HepG2 (cell line): Measurements from ENCODE around the gene CARS2. TPM values are rescaled to one million over a fixed set of nuclear protein-coding genes. Genes with fewer than 3 reads are reported as not detected.

Experiments
- CBX1 ChIP-seq: IDR thresholded peaks from one replicate; pipeline ENCODE4 v1.6.1; 2016; ENCODE audit warnings: antibody characterized with exemption, low read depth
- GATAD2A ChIP-seq: IDR thresholded peaks from 2 replicates; pipeline ENCODE4 v1.6.1; 2016
- HDAC2 ChIP-seq: sonication (generic); formaldehyde crosslinking; IDR thresholded peaks from 2 replicates; pipeline ENCODE4 v1.4.0; 2020; ENCODE audit warnings: missing genetic modification reagents
- HNRNPL ChIP-seq: fragments of 200-400 bp; formaldehyde crosslinking; IDR thresholded peaks from 2 replicates; pipeline ENCODE4 v1.6.1; 2017; ENCODE audit warnings: mild to moderate bottlenecking, low read depth, low read length
- MTF1 ChIP-seq: sonication (generic); formaldehyde crosslinking; IDR thresholded peaks from 2 replicates; pipeline ENCODE4 v1.5.0; 2020; ENCODE audit warnings: missing genetic modification reagents
- RAD21 ChIP-seq: fragments of 450-650 bp; formaldehyde crosslinking; IDR thresholded peaks from 2 replicates; pipeline ENCODE4 v1.5.0; 2020; ENCODE audit warnings: mild to moderate bottlenecking
- REL ChIP-seq: sonication (generic); formaldehyde crosslinking; conservative IDR thresholded peaks from 2 replicates; pipeline ENCODE4 v1.8.0; 2022; ENCODE audit warnings: mild to moderate bottlenecking, missing genetic modification reagents, moderate library complexity
- SMC3 ChIP-seq: IDR thresholded peaks from 2 replicates; pipeline ENCODE4 v1.6.1; 2011; ENCODE audit warnings: low read length, improper control_type of control experiment
- STAT5B ChIP-seq: sonication (generic); formaldehyde crosslinking; IDR thresholded peaks from 2 replicates; pipeline ENCODE4 v1.4.0; 2020; ENCODE audit warnings: missing genetic modification reagents
- TEAD3 ChIP-seq: optimal IDR thresholded peaks from 2 replicates; pipeline ENCODE3; 2016; ENCODE audit warnings: borderline replicate concordance
- ZNF180 ChIP-seq: sonication (generic); formaldehyde crosslinking; IDR thresholded peaks from 2 replicates; pipeline ENCODE4 v1.4.0; 2020; ENCODE audit warnings: low read depth, missing genetic modification reagents, borderline replicate concordance
- ZNF251 ChIP-seq: sonication (generic); formaldehyde crosslinking; IDR thresholded peaks from 2 replicates; pipeline ENCODE4 v1.9.0; 2021; ENCODE audit warnings: mild to moderate bottlenecking, missing genetic modification reagents
- ZNF253 ChIP-seq: sonication (generic); formaldehyde crosslinking; IDR thresholded peaks from 2 replicates; pipeline ENCODE4 v1.8.0; 2022; ENCODE audit warnings: mild to moderate bottlenecking, missing genetic modification reagents, borderline replicate concordance
- ZNF276 ChIP-seq: sonication (generic); formaldehyde crosslinking; IDR thresholded peaks from 2 replicates; pipeline ENCODE4 v1.4.0; 2020; ENCODE audit warnings: mild to moderate bottlenecking, low read depth, missing genetic modification reagents
- ZNF563 ChIP-seq: sonication (generic); formaldehyde crosslinking; IDR thresholded peaks from 2 replicates; pipeline ENCODE4 v1.8.0; 2022; ENCODE audit warnings: mild to moderate bottlenecking, moderate library complexity, missing genetic modification reagents
- ZNF574 ChIP-seq: sonication (generic); formaldehyde crosslinking; IDR thresholded peaks from 2 replicates; pipeline ENCODE4 v1.4.0; 2020; ENCODE audit warnings: missing genetic modification reagents
- ZNF775 ChIP-seq: sonication (generic); formaldehyde crosslinking; IDR thresholded peaks from 2 replicates; pipeline ENCODE4 v1.4.0; 2020; ENCODE audit warnings: missing genetic modification reagents, mild to moderate bottlenecking, moderate library complexity, borderline replicate concordance
- polyA plus RNA-seq, 8 experiments: library from polyadenylated mRNA; depleted of rRNA in 3 of 8; stranded (reverse) in 7 of 8; unstranded in 1 of 8; fragments of >200 nt; fragmentation: Illumina TruSeq in 4 of 8; extraction: Trizol in 4 of 8; gene quantifications; 2 replicates each; pipeline versions ENCODE4 v1.2.1 to v1.2.3, GENCODE V29; 2011 to 2016; ENCODE audit warnings: low read depth in 4 of 8, missing spikeins in 1 of 8, mixed read lengths in 1 of 8; ENCODE audit not compliant: insufficient read depth in 1 of 8
- total RNA-seq, 5 experiments: library from RNA; depleted of rRNA; stranded (reverse); fragments of >200 nt; fragmentation: Illumina TruSeq; extraction: Trizol; gene quantifications; 2 replicates each; pipeline ENCODE4 v1.2.3, GENCODE V29; 2016; ENCODE audit warnings: low read depth in 1 of 5
- TF ChIP-seq, protein P1 (sequence below): sonication (generic); formaldehyde crosslinking; IDR thresholded peaks from 2 replicates; pipeline ENCODE4 v1.5.1; 2020; ENCODE audit warnings: mild to moderate bottlenecking, missing genetic modification reagents
- TF ChIP-seq, protein P2 (sequence below): sonication (generic); formaldehyde crosslinking; IDR thresholded peaks from 2 replicates; pipeline ENCODE4 v1.8.0; 2022; ENCODE audit warnings: missing genetic modification reagents, mild to moderate bottlenecking, inconsistent platforms, borderline replicate concordance
- TF ChIP-seq, protein P3 (sequence below): sonication (generic); formaldehyde crosslinking; IDR thresholded peaks from 2 replicates; pipeline ENCODE4 v1.4.0; 2020; ENCODE audit warnings: missing genetic modification reagents

CARS2 gene
- total and polyA plus RNA-seq, 2 of the 13 experiments (the other 11 are each of a cell fraction or from before 2014, with no cell fraction given), result 41.1 to 59.3 TPM

GRCh38 chr13:110684388-110685056, 21.4 kb downstream of the CARS2 start (continued):
- 0 out of 2 replicates have a peak, but pooled peaks have one; percentile 12 for TF ChIP-seq SMC3
- no peak for TF ChIP-seq STAT5B
- no peak for TF ChIP-seq CBX1
- no peak for TF ChIP-seq REL
- no peak for TF ChIP-seq ZNF276
- TF ChIP-seq MTF1, result no peak
- TF ChIP-seq, protein P1, sequence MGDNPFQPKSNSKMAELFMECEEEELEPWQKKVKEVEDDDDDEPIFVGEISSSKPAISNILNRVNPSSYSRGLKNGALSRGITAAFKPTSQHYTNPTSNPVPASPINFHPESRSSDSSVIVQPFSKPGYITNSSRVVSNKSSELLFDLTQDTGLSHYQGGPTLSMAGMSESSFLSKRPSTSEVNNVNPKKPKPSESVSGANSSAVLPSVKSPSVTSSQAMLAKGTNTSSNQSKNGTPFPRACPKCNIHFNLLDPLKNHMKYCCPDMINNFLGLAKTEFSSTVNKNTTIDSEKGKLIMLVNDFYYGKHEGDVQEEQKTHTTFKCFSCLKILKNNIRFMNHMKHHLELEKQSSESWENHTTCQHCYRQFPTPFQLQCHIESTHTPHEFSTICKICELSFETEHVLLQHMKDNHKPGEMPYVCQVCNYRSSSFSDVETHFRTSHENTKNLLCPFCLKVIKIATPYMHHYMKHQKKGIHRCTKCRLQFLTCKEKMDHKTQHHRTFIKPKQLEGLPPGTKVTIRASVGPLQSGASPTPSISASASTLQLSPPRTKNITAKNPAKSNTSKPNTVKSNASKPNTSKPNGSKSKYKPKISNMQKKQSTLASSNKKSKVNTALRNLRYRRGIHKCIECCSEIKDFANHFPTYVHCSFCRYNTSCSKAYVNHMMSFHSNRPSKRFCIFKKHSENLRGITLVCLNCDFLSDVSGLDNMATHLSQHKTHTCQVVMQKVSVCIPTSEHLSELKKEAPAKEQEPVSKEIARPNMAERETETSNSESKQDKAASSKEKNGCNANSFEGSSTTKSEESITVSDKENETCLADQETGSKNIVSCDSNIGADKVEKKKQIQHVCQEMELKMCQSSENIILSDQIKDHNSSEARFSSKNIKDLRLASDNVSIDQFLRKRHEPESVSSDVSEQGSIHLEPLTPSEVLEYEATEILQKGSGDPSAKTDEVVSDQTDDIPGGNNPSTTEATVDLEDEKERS (CRISPR knock-in tag), result 0 out of 2 replicates have a peak, but pooled peaks have one; percentile 5
- peak; percentile 61 for TF ChIP-seq GATAD2A (CRISPR knock-in tag)
- peak; percentile 77 for TF ChIP-seq ZNF574 (CRISPR knock-in tag)
- TF ChIP-seq, protein P2, sequence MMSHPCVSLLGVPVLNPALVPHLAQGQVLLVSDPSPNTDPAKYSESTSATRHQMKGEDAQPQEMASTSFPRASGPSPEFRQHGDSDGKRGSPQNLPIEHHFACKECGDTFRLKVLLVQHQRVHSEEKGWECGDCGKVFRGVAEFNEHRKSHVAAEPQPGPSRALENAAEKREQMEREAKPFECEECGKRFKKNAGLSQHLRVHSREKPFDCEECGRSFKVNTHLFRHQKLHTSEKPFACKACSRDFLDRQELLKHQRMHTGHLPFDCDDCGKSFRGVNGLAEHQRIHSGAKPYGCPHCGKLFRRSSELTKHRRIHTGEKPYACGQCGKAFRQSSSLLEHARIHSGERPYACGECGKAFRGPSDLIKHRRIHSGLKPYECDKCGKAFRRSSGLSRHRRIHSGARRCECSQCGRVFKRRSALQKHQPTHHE (CRISPR knock-in tag), result no peak
- TF ChIP-seq RAD21 (CRISPR knock-in tag), result 0 out of 2 replicates have a peak, but pooled peaks have one; percentile 30
- TF ChIP-seq ZNF253 (CRISPR knock-in tag), result no peak
- no peak for TF ChIP-seq ZNF251 (CRISPR knock-in tag)
- TF ChIP-seq, protein P3, sequence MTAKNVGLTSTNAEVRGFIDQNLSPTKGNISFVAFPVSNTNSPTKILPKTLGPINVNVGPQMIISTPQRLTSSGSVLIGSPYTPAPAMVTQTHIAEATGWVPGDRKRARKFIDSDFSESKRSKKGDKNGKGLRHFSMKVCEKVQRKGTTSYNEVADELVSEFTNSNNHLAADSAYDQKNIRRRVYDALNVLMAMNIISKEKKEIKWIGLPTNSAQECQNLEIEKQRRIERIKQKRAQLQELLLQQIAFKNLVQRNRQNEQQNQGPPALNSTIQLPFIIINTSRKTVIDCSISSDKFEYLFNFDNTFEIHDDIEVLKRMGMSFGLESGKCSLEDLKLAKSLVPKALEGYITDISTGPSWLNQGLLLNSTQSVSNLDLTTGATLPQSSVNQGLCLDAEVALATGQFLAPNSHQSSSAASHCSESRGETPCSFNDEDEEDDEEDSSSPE (CRISPR knock-in tag), result no peak
- TF ChIP-seq HNRNPL, result 0 out of 2 replicates have a peak, but pooled peaks have one; percentile 40
- TF ChIP-seq ZNF180 (CRISPR knock-in tag), result no peak
- TF ChIP-seq ZNF563 (CRISPR knock-in tag), result no peak
- TF ChIP-seq ZNF775 (CRISPR knock-in tag), result no peak
- no peak for TF ChIP-seq HDAC2 (CRISPR knock-in tag)
- TF ChIP-seq TEAD3, result peak; percentile 14
